Prostate gland (tissue), 2 donors: ENCODE data around the gene TRAPPC12. TPM values are rescaled to one million over a fixed set of nuclear protein-coding genes. Genes with fewer than 3 reads are reported as not detected.

Experiments
- DNase-seq: peaks from one replicate; pipeline ENCODE4 v3.0.0-alpha.2; 2019; ENCODE audit warnings: low spot score
- H3K27ac ChIP-seq, 2 donors: fragments of 200-600 bp; sonication (generic); 2 replicates each; pipeline ENCODE4 v1.5.1; 2017 to 2019
- H3K27me3 ChIP-seq: fragments of 200-600 bp; sonication (generic); replicated peaks from 2 replicates; pipeline ENCODE4 v1.5.1; 2019; ENCODE audit not compliant: insufficient read depth
- H3K36me3 ChIP-seq, 2 donors: fragments of 200-600 bp; sonication (generic); 1 replicate in 1 of 2; 2 replicates in 1 of 2; pipeline versions ENCODE4 v1.5.1 to v1.8.1; 2017 to 2019
- H3K4me1 ChIP-seq: fragments of 200-600 bp; sonication (generic); replicated peaks from 2 replicates; pipeline ENCODE4 v1.5.1; 2019
- H3K4me3 ChIP-seq, 2 donors: fragments of 200-600 bp; sonication (generic); 2 replicates each; pipeline ENCODE4 v1.5.1; 2017 to 2019
- H3K9me3 ChIP-seq: fragments of 200-600 bp; sonication (generic); 2 replicates; pipeline ENCODE4 v1.5.1; 2017
- CTCF ChIP-seq, 4 experiments: fragments of 200-600 bp in 2 of 4; fragments of 450-650 bp in 2 of 4; sonication (generic) in 2 of 4; IDR thresholded peaks; 1 replicate in 3 of 4; 2 replicates in 1 of 4; pipeline ENCODE4 v1.5.1; 2016 to 2019; ENCODE audit warnings: antibody characterized with exemption in 4 of 4, mild to moderate bottlenecking in 2 of 4, moderate library complexity in 2 of 4
- POLR2A ChIP-seq: fragments of 450-650 bp; IDR thresholded peaks from one replicate; pipeline ENCODE4 v1.6.1; 2016; ENCODE audit warnings: antibody characterized with exemption, mild to moderate bottlenecking
- POLR2AphosphoS5 ChIP-seq: sonication (generic); formaldehyde crosslinking; IDR thresholded peaks from one replicate; pipeline ENCODE4 v1.6.1; 2017; ENCODE audit warnings: antibody characterized with exemption
- WGBS: methylation state at CpG from one replicate; pipeline ENCODE4 v1.1.5; 2018; 5-methylcytosine and 5-hydroxymethylcytosine counted together
- intact Hi-C: fragments of 100-400 bp; cut with DNase I; formaldehyde crosslinking; loops from one replicate; pipeline ENCODE4 v1.14.2; 2022
- total RNA-seq, 2 donors: library from RNA; depleted of rRNA; stranded (reverse); fragments of >200 nt; gene quantifications; one replicate each; pipeline ENCODE4 v1.1.0, GENCODE V29; 2016

TRAPPC12 gene
- total RNA-seq, 2 donors from 2014 or later = 114 to 128 TPM

- H3K4me3 ChIP-seq = no peak overlapping the region
- no peak for TF ChIP-seq CTCF (IDR thresholded peaks at IDR 0.05)
- TF ChIP-seq POLR2AphosphoS5 = no peak
- TF ChIP-seq POLR2A = no peak
Observed at GRCh38 chr2:3478846-3479385, 99.4 kb downstream of the TRAPPC12 start.

DNA sequence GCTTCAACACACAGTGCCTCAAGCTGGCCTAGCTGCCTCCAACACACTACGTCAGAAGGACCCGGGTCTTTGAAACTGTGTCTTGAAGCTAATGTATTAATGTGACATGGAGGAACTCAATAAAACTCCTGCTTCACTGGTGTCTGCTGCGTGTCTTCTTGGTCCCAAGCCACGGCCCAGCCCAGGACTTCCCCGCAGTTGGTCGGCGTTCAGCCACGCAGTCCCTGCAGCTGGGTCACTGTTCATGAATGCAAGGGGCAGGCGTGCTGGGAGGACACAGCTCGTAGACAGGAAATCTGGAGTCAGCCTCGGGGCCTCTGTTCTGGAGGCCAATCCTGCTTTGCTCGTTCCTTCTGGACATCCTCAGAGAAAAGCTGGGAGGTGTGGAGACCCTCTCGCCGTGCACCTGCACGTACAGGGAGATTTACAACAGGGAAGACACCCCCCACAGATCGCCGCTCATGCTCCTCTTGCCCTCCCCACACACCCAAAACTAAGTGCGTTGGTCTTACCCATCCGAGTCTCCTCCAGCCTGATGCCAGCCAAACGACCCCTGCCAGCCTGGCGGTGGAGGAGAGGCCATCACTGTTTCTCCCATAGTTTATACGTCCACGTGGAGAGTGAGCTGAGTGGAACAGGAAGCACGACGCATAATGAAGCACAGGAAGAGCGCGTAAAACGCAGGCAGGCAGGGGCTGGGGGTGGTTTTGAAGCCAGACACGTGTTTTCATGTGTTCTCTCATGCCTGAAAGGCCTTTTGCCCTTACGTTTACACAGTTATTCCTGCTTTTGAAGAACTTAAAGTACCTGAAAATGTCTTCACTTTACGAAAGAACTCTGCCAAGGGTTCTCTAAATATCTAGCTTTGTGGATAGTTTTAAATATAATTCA, 100.2 kb downstream of the TRAPPC12 start:
- no peak overlapping the region for H3K4me3 ChIP-seq
- H3K27me3 ChIP-seq = no peaks in the 10 kb centered on the region
- H3K9me3 ChIP-seq = no peaks in the 10 kb centered on the region
- H3K27ac ChIP-seq = no peak overlapping the region
- intact Hi-C loops = no loop called here
- 86% methylated on average over 31 of the region's 31 CpGs for WGBS
- no peak for TF ChIP-seq POLR2AphosphoS5
- TF ChIP-seq CTCF (IDR thresholded peaks at IDR 0.05) = no peak
- no peak for DNase-seq
- H3K4me1 ChIP-seq = peaks cover 8% of the 10 kb centered on the region
- no peaks in the 10 kb centered on the region for H3K36me3 ChIP-seq

More at GRCh38 chr2:3478846-3479385, 99.4 kb downstream of the TRAPPC12 start:
- no peak for DNase-seq
- intact Hi-C loops = no loop called here
- Histone ChIP-seq H3K27ac (no peak overlapping the region), H3K27me3 (no peaks in the 10 kb centered on the region), H3K9me3 (no peaks in the 10 kb centered on the region), H3K4me1 (peaks cover 6% of the 10 kb centered on the region), H3K36me3 (no peaks in the 10 kb centered on the region)
- 93% methylated on average over 17 of the region's 19 CpGs for WGBS

DNA sequence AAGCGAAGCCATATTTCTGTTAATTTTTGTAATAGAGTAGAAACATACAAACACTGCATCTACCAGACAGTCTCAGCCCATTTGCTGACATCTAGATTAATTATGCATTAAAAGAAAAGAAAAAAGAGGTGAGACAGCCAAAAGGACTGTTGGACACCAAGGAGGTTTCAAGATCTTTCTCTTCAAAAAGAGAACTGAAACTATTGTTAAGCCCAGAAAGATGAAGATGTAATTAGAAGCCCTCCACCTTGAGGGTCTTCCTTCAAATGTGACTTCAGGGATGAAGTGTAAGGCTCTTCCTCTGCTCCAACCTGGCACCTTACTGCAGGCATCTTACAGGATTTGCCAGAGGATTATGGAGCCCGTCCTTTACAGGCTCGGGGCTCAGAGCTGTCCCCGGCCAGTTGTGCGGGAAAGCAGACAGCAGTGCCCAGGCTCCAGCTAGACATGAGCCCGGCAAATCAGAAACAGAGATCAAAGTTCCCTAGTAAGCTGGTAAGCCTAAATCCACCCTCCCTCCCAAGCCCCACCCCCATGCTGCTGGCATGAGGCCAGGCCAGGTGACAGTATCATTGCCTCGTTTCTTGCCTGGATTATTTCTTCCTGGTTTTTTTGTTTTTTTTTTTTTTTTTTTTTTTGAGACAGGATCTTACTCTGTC, 101.0 kb downstream of the TRAPPC12 start:
- TF ChIP-seq POLR2AphosphoS5 (no peak), POLR2A (no peak), CTCF (IDR thresholded peaks at IDR 0.05) (no peak)
- H3K4me1 ChIP-seq = peaks cover 8% of the 10 kb centered on the region
- intact Hi-C loops = no loop called here
- H3K36me3 ChIP-seq = no peaks in the 10 kb centered on the region
- WGBS = 46% methylated on average over 7 of the region's 7 CpGs
- no peaks in the 10 kb centered on the region for H3K9me3 ChIP-seq
- H3K27me3 ChIP-seq = no peaks in the 10 kb centered on the region
- no peak for DNase-seq
- no peak overlapping the region for H3K4me3 ChIP-seq
- no peak overlapping the region for H3K27ac ChIP-seq

- TF ChIP-seq CTCF (IDR thresholded peaks at IDR 0.05) (no peak), POLR2AphosphoS5 (no peak), POLR2A (no peak)
- intact Hi-C loops = no loop called here
- H3K4me1 ChIP-seq = peaks cover 8% of the 10 kb centered on the region
- H3K4me3 ChIP-seq = no peak overlapping the region
- no peaks in the 10 kb centered on the region for H3K9me3 ChIP-seq
- H3K27ac ChIP-seq = no peak overlapping the region
- no peaks in the 10 kb centered on the region for H3K36me3 ChIP-seq
- whole genome bisulfite sequencing = 85% methylated on average over 5 of the region's 5 CpGs
- no peaks in the 10 kb centered on the region for H3K27me3 ChIP-seq
- DNase-seq = no peak
Observed at GRCh38 chr2:3481011-3481400, 101.5 kb downstream of the TRAPPC12 start.
